IMR-90 (cell line): ENCODE measurements around the gene ZNF620. TPM values are rescaled to one million over a fixed set of nuclear protein-coding genes. Genes with fewer than 3 reads are reported as not detected.

Source experiments
- ATAC-seq: fragments of 200-7000 bp; cut with Tn5 transposase; 2 replicates; pipeline ENCODE4 v1.9.1; 2020; ENCODE audit warnings: low read depth, mild to moderate bottlenecking, moderate library complexity
- BruUV-seq: library from RNA; stranded (reverse); fragments of 400-500 nt; replicated peaks from 2 replicates; lab custom pipeline; 2021; lab: Mats Ljungman, UMichigan
- CTCF ChIA-PET: fragments of 300-600 bp; formaldehyde crosslinking; extraction: SDS; loops from one replicate; lab custom pipeline; 2021; ENCODE audit warnings: antibody characterized with exemption; lab: Yijun Ruan, JAX
- POLR2A ChIA-PET: fragments of 300-600 bp; sonication (Branson Sonifier 250); formaldehyde crosslinking; loops from one replicate; lab custom pipeline; 2022; ENCODE audit warnings: antibody characterized with exemption; ENCODE audit not compliant: unreplicated experiment; lab: Charles Lee
- DNase-seq: peaks from one replicate; pipeline ENCODE4 v3.0.0; 2013
- H2AFZ ChIP-seq: replicated peaks from 2 replicates; pipeline ENCODE3; 2013; ENCODE audit warnings: low read length, mild to moderate bottlenecking; ENCODE audit not compliant: poor library complexity
- H2AK5ac ChIP-seq: 2 replicates; pipeline ENCODE4 v1.6.1; 2013; ENCODE audit warnings: low read depth, low read length, inconsistent platforms
- H2AK9ac ChIP-seq: replicated peaks from 2 replicates; pipeline ENCODE3; 2013; ENCODE audit warnings: mild to moderate bottlenecking, low read depth, low read length, moderate library complexity; ENCODE audit not compliant: poor library complexity
- H2BK120ac ChIP-seq: 2 replicates; pipeline ENCODE4 v1.6.1; 2013; ENCODE audit warnings: low read depth, low read length, inconsistent platforms
- H2BK15ac ChIP-seq: 3 replicates; pipeline ENCODE4 v1.6.1; 2013; ENCODE audit warnings: low read depth, low read length, inconsistent platforms
- H2BK20ac ChIP-seq: 2 replicates; pipeline ENCODE4 v1.6.1; 2013; ENCODE audit warnings: low read depth, mild to moderate bottlenecking, inconsistent platforms, low read length, moderate library complexity
- H2BK5ac ChIP-seq: 2 replicates; pipeline ENCODE4 v1.6.1; 2013; ENCODE audit warnings: mild to moderate bottlenecking, low read depth, low read length, inconsistent platforms; ENCODE audit not compliant: poor library complexity, severe bottlenecking
- H3K14ac ChIP-seq: replicated peaks from 2 replicates; pipeline ENCODE4 v1.6.1; 2013; ENCODE audit warnings: low read depth, low read length, inconsistent platforms
- H3K18ac ChIP-seq: 2 replicates; pipeline ENCODE4 v1.6.1; 2013; ENCODE audit warnings: low read depth, low read length, control low read depth
- H3K23ac ChIP-seq: 2 replicates; pipeline ENCODE4 v1.6.1; 2013; ENCODE audit warnings: low read depth, low read length, inconsistent platforms
- H3K27ac ChIP-seq: 2 replicates; pipeline ENCODE4 v1.5.1; 2013; ENCODE audit warnings: mild to moderate bottlenecking, control low read depth, low read length; ENCODE audit not compliant: insufficient read depth
- H3K27me3 ChIP-seq: 2 replicates; pipeline ENCODE4 v1.6.1; 2013; ENCODE audit warnings: low read length; ENCODE audit not compliant: control insufficient read depth, insufficient read depth
- H3K36me3 ChIP-seq: 2 replicates; pipeline ENCODE4 v1.6.1; 2013; ENCODE audit warnings: low read length, mixed read lengths; ENCODE audit not compliant: control insufficient read depth, insufficient read depth
- H3K4ac ChIP-seq: 2 replicates; pipeline ENCODE4 v1.6.1; 2013; ENCODE audit warnings: low read depth, low read length, inconsistent platforms
- H3K4me1 ChIP-seq: 2 replicates; pipeline ENCODE4 v1.6.1; 2013; ENCODE audit warnings: low read length, mixed read lengths; ENCODE audit not compliant: control insufficient read depth, insufficient read depth
- H3K4me2 ChIP-seq: 2 replicates; pipeline ENCODE4 v1.6.1; 2013; ENCODE audit warnings: low read depth, mild to moderate bottlenecking, control low read depth, low read length, moderate library complexity
- H3K4me3 ChIP-seq: 2 replicates; pipeline ENCODE4 v1.5.1; 2013; ENCODE audit warnings: low read depth, mild to moderate bottlenecking, control low read depth, low read length, moderate library complexity; ENCODE audit not compliant: insufficient read depth
- H3K56ac ChIP-seq: 2 replicates; pipeline ENCODE4 v1.6.1; 2013; ENCODE audit warnings: low read length, inconsistent platforms; ENCODE audit not compliant: insufficient read depth; ENCODE audit errors: extremely low read depth
- H3K79me1 ChIP-seq, 2 experiments: 2 replicates each; pipeline ENCODE4 v1.6.1; 2013; ENCODE audit warnings: low read length in 2 of 2, inconsistent platforms in 1 of 2, low read depth in 1 of 2
- H3K9ac ChIP-seq: 2 replicates; pipeline ENCODE4 v1.6.1; 2013; ENCODE audit warnings: low read depth, low read length, control low read depth
- H3K9me1 ChIP-seq: 2 replicates; pipeline ENCODE4 v1.6.1; 2013; ENCODE audit warnings: low read length, inconsistent platforms; ENCODE audit not compliant: insufficient read depth
- H3K9me3 ChIP-seq: 2 replicates; pipeline ENCODE4 v1.6.1; 2013; ENCODE audit warnings: low read length; ENCODE audit not compliant: control insufficient read depth, insufficient read depth
- H4K20me1 ChIP-seq: 2 replicates; pipeline ENCODE4 v1.6.1; 2013; ENCODE audit warnings: low read length, inconsistent platforms; ENCODE audit not compliant: insufficient read depth
- H4K5ac ChIP-seq: 2 replicates; pipeline ENCODE4 v1.6.1; 2013; ENCODE audit warnings: mild to moderate bottlenecking, low read depth, low read length, control low read depth
- H4K8ac ChIP-seq, 2 experiments: 2 replicates each; pipeline ENCODE4 v1.6.1; 2013; ENCODE audit warnings: low read depth in 2 of 2, low read length in 2 of 2, control low read depth in 1 of 2, inconsistent platforms in 1 of 2
- H4K91ac ChIP-seq: 2 replicates; pipeline ENCODE4 v1.6.1; 2013; ENCODE audit warnings: low read depth, low read length, inconsistent platforms; ENCODE audit not compliant: insufficient read depth
- CEBPB ChIP-seq: IDR thresholded peaks from 2 replicates; pipeline ENCODE4 v1.6.1; 2012; ENCODE audit warnings: low read depth, low read length, improper control_type of control experiment
- CHD1 ChIP-seq: IDR thresholded peaks from 2 replicates; pipeline ENCODE4 v1.6.1; 2012; ENCODE audit warnings: low read depth, low read length, improper control_type of control experiment
- FOS ChIP-seq: fragments of 150-350 bp; IDR thresholded peaks from 2 replicates; pipeline ENCODE4 v1.6.1; 2016; ENCODE audit warnings: low read depth, low read length
- MAZ ChIP-seq: IDR thresholded peaks from 2 replicates; pipeline ENCODE4 v1.6.1; 2012; ENCODE audit warnings: low read depth, mild to moderate bottlenecking, low read length, improper control_type of control experiment, moderate library complexity, borderline replicate concordance
- NFE2L2 ChIP-seq: fragments of 150-350 bp; IDR thresholded peaks from 2 replicates; pipeline ENCODE4 v1.6.1; 2016; ENCODE audit warnings: low read depth, mild to moderate bottlenecking, low read length
- POLR2A ChIP-seq: IDR thresholded peaks from 2 replicates; pipeline ENCODE4 v1.6.1; 2012; ENCODE audit warnings: mild to moderate bottlenecking, low read depth, low read length
- RAD21 ChIP-seq: IDR thresholded peaks from 2 replicates; pipeline ENCODE4 v1.6.1; 2012; ENCODE audit warnings: low read length, improper control_type of control experiment
- RCOR1 ChIP-seq: IDR thresholded peaks from 2 replicates; pipeline ENCODE4 v1.6.1; 2012; ENCODE audit warnings: mild to moderate bottlenecking, low read length, improper control_type of control experiment; ENCODE audit not compliant: insufficient replicate concordance
- RFX5 ChIP-seq: IDR thresholded peaks from 2 replicates; pipeline ENCODE4 v1.8.0; 2012; ENCODE audit warnings: low read depth, mild to moderate bottlenecking, low read length, moderate library complexity
- SMC3 ChIP-seq: fragments of 150-350 bp; IDR thresholded peaks from 2 replicates; pipeline ENCODE4 v1.6.1; 2016; ENCODE audit warnings: low read depth, mild to moderate bottlenecking, antibody characterized with exemption, low read length, moderate library complexity
- WGBS, 2 experiments: methylation state at CpG; one replicate each; pipeline versions ENCODE4 v1.1.5 to v1.1.7; 2013; ENCODE audit warnings: missing lambda C conversion rate in 2 of 2; ENCODE audit not compliant: insufficient read length in 1 of 2; ENCODE audit errors: extremely low coverage in 2 of 2; 5-methylcytosine and 5-hydroxymethylcytosine counted together
- dilution Hi-C: fragments of 300-500 bp; cut with HindIII; formaldehyde crosslinking; loops from one replicate; pipeline ENCODE4 v1.14.3; 2018; ENCODE audit warnings: low sequenced_read_pairs; ENCODE audit not compliant: unreplicated experiment
- in situ Hi-C: fragments of 300-500 bp; cut with MboI; formaldehyde crosslinking; loops from 3 replicates; pipeline ENCODE4 v1.14.3; 2019; ENCODE audit warnings: low sequenced_read_pairs, inconsistent platforms, mixed read lengths
- intact Hi-C: fragments of 100-400 bp; cut with micrococcal nuclease; formaldehyde crosslinking; loops from 2 replicates; pipeline ENCODE4 v1.10.0; 2022
- polyA plus RNA-seq, 3 experiments: library from polyadenylated mRNA; depleted of rRNA; stranded (reverse); fragments of >200 nt; gene quantifications; 2 replicates each; pipeline ENCODE4 v1.2.3, GENCODE V29; 2012; ENCODE audit warnings: low replicate concordance in 1 of 3
- total RNA-seq: library from RNA; depleted of rRNA; stranded (reverse); fragments of >200 nt; gene quantifications from 2 replicates; pipeline ENCODE4 v1.2.3, GENCODE V29; 2012
- TF ChIP-seq, protein P1 (sequence below): fragments of 150-350 bp; IDR thresholded peaks from 2 replicates; pipeline ENCODE4 v1.6.1; 2017; ENCODE audit warnings: mild to moderate bottlenecking, antibody characterized with exemption, low read length, low read depth
- TF ChIP-seq, protein P2 (sequence below): conservative IDR thresholded peaks from 2 replicates; pipeline ENCODE4 v1.5.1; 2012; ENCODE audit warnings: mild to moderate bottlenecking, low read depth, low read length, improper control_type of control experiment
- TF ChIP-seq, protein P3 (sequence below): fragments of 150-350 bp; IDR thresholded peaks from 2 replicates; pipeline ENCODE4 v1.6.1; 2016; ENCODE audit warnings: low read depth, mild to moderate bottlenecking, low read length, moderate library complexity, borderline replicate concordance

ZNF620 gene
- total and polyA plus RNA-seq, 2 of the 4 experiments (the other 2 are of a cell fraction) = 0.48 to 0.72 TPM

DNA sequence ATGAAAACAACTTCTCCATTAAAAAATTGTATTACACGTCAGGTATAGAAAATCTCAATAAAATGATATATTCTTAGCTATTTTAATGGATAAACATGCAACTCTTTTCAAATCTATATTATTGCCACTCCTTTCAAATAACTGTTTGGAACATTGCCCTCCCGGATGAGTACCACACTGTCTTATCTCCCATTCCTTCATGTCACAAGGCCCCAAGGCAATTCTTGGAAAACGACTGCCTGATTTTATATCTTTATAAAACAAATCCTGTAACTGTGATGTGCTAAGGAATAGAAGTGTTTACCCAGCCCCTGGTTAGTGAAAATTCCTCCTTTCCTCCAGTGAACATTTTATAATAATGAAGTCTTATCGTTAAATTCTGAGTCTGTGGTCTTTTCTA is 35.1 kb upstream of the ZNF620 start:
- intact Hi-C loops = no loop called here
- no peak for TF ChIP-seq NFE2L2
- TF ChIP-seq, protein P1, sequence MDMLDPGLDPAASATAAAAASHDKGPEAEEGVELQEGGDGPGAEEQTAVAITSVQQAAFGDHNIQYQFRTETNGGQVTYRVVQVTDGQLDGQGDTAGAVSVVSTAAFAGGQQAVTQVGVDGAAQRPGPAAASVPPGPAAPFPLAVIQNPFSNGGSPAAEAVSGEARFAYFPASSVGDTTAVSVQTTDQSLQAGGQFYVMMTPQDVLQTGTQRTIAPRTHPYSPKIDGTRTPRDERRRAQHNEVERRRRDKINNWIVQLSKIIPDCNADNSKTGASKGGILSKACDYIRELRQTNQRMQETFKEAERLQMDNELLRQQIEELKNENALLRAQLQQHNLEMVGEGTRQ = no peak
- TF ChIP-seq, protein P2, sequence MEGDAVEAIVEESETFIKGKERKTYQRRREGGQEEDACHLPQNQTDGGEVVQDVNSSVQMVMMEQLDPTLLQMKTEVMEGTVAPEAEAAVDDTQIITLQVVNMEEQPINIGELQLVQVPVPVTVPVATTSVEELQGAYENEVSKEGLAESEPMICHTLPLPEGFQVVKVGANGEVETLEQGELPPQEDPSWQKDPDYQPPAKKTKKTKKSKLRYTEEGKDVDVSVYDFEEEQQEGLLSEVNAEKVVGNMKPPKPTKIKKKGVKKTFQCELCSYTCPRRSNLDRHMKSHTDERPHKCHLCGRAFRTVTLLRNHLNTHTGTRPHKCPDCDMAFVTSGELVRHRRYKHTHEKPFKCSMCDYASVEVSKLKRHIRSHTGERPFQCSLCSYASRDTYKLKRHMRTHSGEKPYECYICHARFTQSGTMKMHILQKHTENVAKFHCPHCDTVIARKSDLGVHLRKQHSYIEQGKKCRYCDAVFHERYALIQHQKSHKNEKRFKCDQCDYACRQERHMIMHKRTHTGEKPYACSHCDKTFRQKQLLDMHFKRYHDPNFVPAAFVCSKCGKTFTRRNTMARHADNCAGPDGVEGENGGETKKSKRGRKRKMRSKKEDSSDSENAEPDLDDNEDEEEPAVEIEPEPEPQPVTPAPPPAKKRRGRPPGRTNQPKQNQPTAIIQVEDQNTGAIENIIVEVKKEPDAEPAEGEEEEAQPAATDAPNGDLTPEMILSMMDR = no peak
- no peak for TF ChIP-seq CEBPB
- TF ChIP-seq RFX5 = no peak
- no peak for TF ChIP-seq MAZ
- TF ChIP-seq CHD1 = no peak
- TF ChIP-seq POLR2A = no peak
- TF ChIP-seq RAD21 = no peak
- TF ChIP-seq, protein P3, sequence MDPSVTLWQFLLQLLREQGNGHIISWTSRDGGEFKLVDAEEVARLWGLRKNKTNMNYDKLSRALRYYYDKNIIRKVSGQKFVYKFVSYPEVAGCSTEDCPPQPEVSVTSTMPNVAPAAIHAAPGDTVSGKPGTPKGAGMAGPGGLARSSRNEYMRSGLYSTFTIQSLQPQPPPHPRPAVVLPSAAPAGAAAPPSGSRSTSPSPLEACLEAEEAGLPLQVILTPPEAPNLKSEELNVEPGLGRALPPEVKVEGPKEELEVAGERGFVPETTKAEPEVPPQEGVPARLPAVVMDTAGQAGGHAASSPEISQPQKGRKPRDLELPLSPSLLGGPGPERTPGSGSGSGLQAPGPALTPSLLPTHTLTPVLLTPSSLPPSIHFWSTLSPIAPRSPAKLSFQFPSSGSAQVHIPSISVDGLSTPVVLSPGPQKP = no peak
- no peak for TF ChIP-seq RCOR1
- no peak for TF ChIP-seq SMC3
- TF ChIP-seq FOS = no peak
- WGBS, 2 experiments = no CpG with 5 or more reads among the region's 4 CpGs

More for the DNA sequence above, 35.1 kb upstream of the ZNF620 start:
- Histone ChIP-seq H3K18ac (no peak overlapping the region), H2BK5ac (no peak overlapping the region), H4K20me1 (no peaks in the 10 kb centered on the region), H3K9me1 (no peaks in the 10 kb centered on the region), H3K79me1 (no peaks in the 10 kb centered on the region), H2BK15ac (no peak overlapping the region), H3K4me3 (no peak overlapping the region), H3K4ac (no peak overlapping the region), H3K9me3 (no peaks in the 10 kb centered on the region), H3K14ac (no peak overlapping the region), H2AFZ (no peak overlapping the region), H3K56ac (no peak overlapping the region), H3K4me2 (no peak overlapping the region), H4K8ac (no peak overlapping the region), H2BK120ac (no peak overlapping the region), H3K36me3 (peaks cover 2% of the 10 kb centered on the region; the same call in 1 of the 2 replicates), H2AK5ac (no peak overlapping the region), H2AK9ac (no peak overlapping the region), H2BK20ac (no peak overlapping the region), H4K5ac (no peak overlapping the region), H3K23ac (no peak overlapping the region), H3K27me3 (no peaks in the 10 kb centered on the region), H3K4me1 (no peaks in the 10 kb centered on the region), H4K91ac (no peak overlapping the region), H3K27ac (no peak overlapping the region), H3K9ac (no peak overlapping the region)
- no peak for DNase-seq
- ATAC-seq = no peak
- ChIA-PET POLR2A (no interaction called here), CTCF (no interaction called here)
- in situ Hi-C loops = no loop called here
- BruUV-seq = no TSS peak
- dilution Hi-C loops = no loop called here
